H1 (cell line): ENCODE data around the gene AARSD1. TPM values are rescaled to one million over a fixed set of nuclear protein-coding genes. Genes with fewer than 3 reads are reported as not detected.

Source experiments
- CTCF ChIA-PET: fragments of 300-600 bp; sonication (Branson Sonifier 250); formaldehyde crosslinking; loops from one replicate; lab custom pipeline; 2021; ENCODE audit not compliant: partially characterized antibody; lab: Charles Lee
- POLR2A ChIA-PET: fragments of 300-600 bp; sonication (Branson Sonifier 250); formaldehyde crosslinking; loops from one replicate; lab custom pipeline; 2021; ENCODE audit warnings: inconsistent platforms; ENCODE audit not compliant: partially characterized antibody; lab: Charles Lee
- DNase-seq, 2 experiments: peaks; one replicate each; pipeline versions ENCODE4 v3.0.0 to v3.0.0-alpha.2; 2010 to 2022; ENCODE audit warnings: low spot score in 2 of 2, low read depth in 1 of 2, mixed read lengths in 1 of 2
- FAIRE-seq: peaks from 2 replicates; lab custom pipeline; 2011; peaks lifted over from hg19 to GRCh38; lab: Jason Lieb, UNC
- H2AFZ ChIP-seq: 2 replicates; pipeline ENCODE4 v1.8.1; 2012; ENCODE audit warnings: low read length, inconsistent platforms
- H2AK5ac ChIP-seq: 2 replicates; pipeline ENCODE4 v1.6.1; 2013; ENCODE audit warnings: low read depth, low read length
- H2BK120ac ChIP-seq: replicated peaks from 2 replicates; pipeline ENCODE3; 2013; ENCODE audit warnings: low read depth, low read length, inconsistent platforms
- H2BK12ac ChIP-seq: 2 replicates; pipeline ENCODE4 v1.6.1; 2013; ENCODE audit warnings: low read depth, low read length
- H2BK15ac ChIP-seq: 2 replicates; pipeline ENCODE4 v1.6.1; 2013; ENCODE audit warnings: low read length
- H2BK20ac ChIP-seq: 2 replicates; pipeline ENCODE4 v1.6.1; 2013; ENCODE audit warnings: low read length
- H2BK5ac ChIP-seq: 2 replicates; pipeline ENCODE4 v1.6.1; 2013; ENCODE audit warnings: low read depth, low read length
- H3K14ac ChIP-seq: 2 replicates; pipeline ENCODE4 v1.6.1; 2013; ENCODE audit warnings: inconsistent platforms; ENCODE audit not compliant: insufficient read length
- H3K18ac ChIP-seq: 2 replicates; pipeline ENCODE4 v1.6.1; 2013; ENCODE audit warnings: low read length; ENCODE audit errors: extremely low read depth
- H3K23ac ChIP-seq: 2 replicates; pipeline ENCODE4 v1.6.1; 2013; ENCODE audit warnings: inconsistent platforms; ENCODE audit not compliant: insufficient read length
- H3K23me2 ChIP-seq: 2 replicates; pipeline ENCODE4 v1.6.1; 2013; ENCODE audit warnings: low read depth, low read length
- H3K27ac ChIP-seq: 2 replicates; pipeline ENCODE4 v1.6.1; 2011; ENCODE audit warnings: low read depth, low read length, inconsistent platforms
- H3K27me3 ChIP-seq, 4 experiments: replicated peaks in 1 of 4; 1 replicate in 1 of 4; 2 replicates in 3 of 4; pipeline versions ENCODE4 v1.6.1 to v1.8.1; 2011 to 2013; ENCODE audit warnings: low read length in 3 of 4, mild to moderate bottlenecking in 3 of 4, inconsistent platforms in 2 of 4, mixed read lengths in 2 of 4, moderate library complexity in 1 of 4; ENCODE audit not compliant: control insufficient read depth in 3 of 4, insufficient read depth in 3 of 4; ENCODE audit errors: extremely low read depth in 1 of 4
- H3K36me3 ChIP-seq, 4 experiments: 2 replicates each; pipeline versions ENCODE4 v1.6.1 to v1.8.1; 2011 to 2013; ENCODE audit warnings: mild to moderate bottlenecking in 4 of 4, low read length in 3 of 4, moderate library complexity in 2 of 4, control low read depth in 1 of 4, inconsistent platforms in 1 of 4; ENCODE audit not compliant: insufficient read depth in 4 of 4, control insufficient read depth in 2 of 4
- H3K4ac ChIP-seq: replicated peaks from 2 replicates; pipeline ENCODE3; 2013; ENCODE audit warnings: low read length, low read depth, mixed read lengths, inconsistent platforms; ENCODE audit not compliant: insufficient read length
- H3K4me1 ChIP-seq, 4 experiments: replicated peaks in 1 of 4; 1 replicate in 1 of 4; 2 replicates in 3 of 4; pipeline versions ENCODE4 v1.6.1 to v1.8.1; 2011 to 2013; ENCODE audit warnings: low read length in 3 of 4, inconsistent platforms in 2 of 4, mixed read lengths in 1 of 4; ENCODE audit not compliant: insufficient read depth in 4 of 4, control insufficient read depth in 3 of 4
- H3K4me2 ChIP-seq, 2 experiments: 2 replicates each; pipeline versions ENCODE4 v1.6.1 to v1.8.1; 2011 to 2013; ENCODE audit warnings: low read depth in 2 of 2, low read length in 2 of 2, control low read depth in 1 of 2, inconsistent platforms in 1 of 2, mild to moderate bottlenecking in 1 of 2; ENCODE audit not compliant: insufficient read depth in 1 of 2
- H3K4me3 ChIP-seq, 4 experiments: fragments of 200-600, 300-600 bp in 1 of 4; sonication (generic), shearing (Covaris generic), sonication (Bioruptor Twin) in 1 of 4; 2 replicates each; pipeline versions ENCODE4 v1.5.1 to v1.8.1; 2011 to 2016; ENCODE audit warnings: low read length in 4 of 4, low read depth in 3 of 4, control low read depth in 2 of 4, inconsistent platforms in 2 of 4, mild to moderate bottlenecking in 2 of 4, mixed read lengths in 1 of 4, moderate library complexity in 1 of 4; ENCODE audit not compliant: insufficient read depth in 2 of 4; ENCODE audit errors: extremely low read depth in 1 of 4
- H3K56ac ChIP-seq: replicated peaks from 2 replicates; pipeline ENCODE3; 2013; ENCODE audit warnings: low read depth, mild to moderate bottlenecking, mixed read lengths, low read length, inconsistent platforms; ENCODE audit not compliant: insufficient read length
- H3K79me1 ChIP-seq: 2 replicates; pipeline ENCODE4 v1.6.1; 2013; ENCODE audit warnings: low read depth, low read length, control low read depth
- H3K79me2 ChIP-seq, 2 experiments: 2 replicates each; pipeline versions ENCODE4 v1.6.1 to v1.8.1; 2012 to 2013; ENCODE audit warnings: low read length in 2 of 2, mild to moderate bottlenecking in 2 of 2, inconsistent platforms in 1 of 2; ENCODE audit not compliant: insufficient read depth in 2 of 2, control insufficient read depth in 1 of 2
- H3K9ac ChIP-seq, 4 experiments: replicated peaks in 1 of 4; 1 replicate in 1 of 4; 2 replicates in 3 of 4; pipeline versions ENCODE4 v1.6.1 to v1.8.1; 2011 to 2013; ENCODE audit warnings: low read depth in 3 of 4, low read length in 3 of 4, control low read depth in 2 of 4, mild to moderate bottlenecking in 2 of 4, moderate library complexity in 2 of 4, inconsistent platforms in 1 of 4; ENCODE audit errors: extremely low read depth in 1 of 4
- H3K9me3 ChIP-seq, 2 experiments: 2 replicates each; pipeline versions ENCODE4 v1.6.1 to v1.8.1; 2012 to 2013; ENCODE audit warnings: mild to moderate bottlenecking in 2 of 2, moderate library complexity in 2 of 2, control low read depth in 1 of 2, inconsistent platforms in 1 of 2, low read depth in 1 of 2, low read length in 1 of 2, mixed read lengths in 1 of 2; ENCODE audit not compliant: insufficient read depth in 2 of 2
- H4K20me1 ChIP-seq, 2 experiments: replicated peaks in 1 of 2; 2 replicates each; pipeline versions ENCODE3 to v1.8.1; 2011 to 2013; ENCODE audit warnings: inconsistent platforms in 2 of 2, low read length in 2 of 2, mild to moderate bottlenecking in 1 of 2; ENCODE audit not compliant: insufficient read depth in 2 of 2, control insufficient read depth in 1 of 2
- H4K5ac ChIP-seq: 2 replicates; pipeline ENCODE4 v1.6.1; 2013; ENCODE audit warnings: low read length, low read depth, mixed read lengths, inconsistent platforms; ENCODE audit not compliant: insufficient read length
- H4K8ac ChIP-seq: 2 replicates; pipeline ENCODE4 v1.8.0; 2013; ENCODE audit warnings: mild to moderate bottlenecking, moderate library complexity, low read length, inconsistent platforms; ENCODE audit not compliant: insufficient read depth; ENCODE audit errors: extremely low read depth
- H4K91ac ChIP-seq: replicated peaks from 2 replicates; pipeline ENCODE3; 2013; ENCODE audit warnings: low read length, mixed read lengths, inconsistent platforms; ENCODE audit not compliant: insufficient read length
- CBX8 ChIP-seq: fragments of 300-800, 300-1000 bp; sonication (generic); IDR thresholded peaks from 2 replicates; pipeline ENCODE4 v1.7.1; 2016; ENCODE audit warnings: low read depth, low read length, borderline replicate concordance
- CHD1 ChIP-seq: IDR thresholded peaks from 2 replicates; pipeline ENCODE4 v1.6.1; 2012; ENCODE audit warnings: low read depth, low read length, improper control_type of control experiment
- EZH2 ChIP-seq: fragments of 200-600 bp; sonication (generic); IDR thresholded peaks from 2 replicates; pipeline ENCODE4 v1.7.1; 2012; ENCODE audit warnings: low read depth, mild to moderate bottlenecking, moderate library complexity, low read length, inconsistent platforms; ENCODE audit not compliant: severe bottlenecking
- JUN ChIP-seq: IDR thresholded peaks from 2 replicates; pipeline ENCODE4 v1.6.1; 2011; ENCODE audit warnings: low read depth, mild to moderate bottlenecking, improper control_type of control experiment, low read length
- POLR2A ChIP-seq, 2 experiments: IDR thresholded peaks; 1 replicate in 1 of 2; 2 replicates in 1 of 2; pipeline ENCODE4 v1.6.1; 2011; ENCODE audit warnings: low read depth in 2 of 2, low read length in 2 of 2, mild to moderate bottlenecking in 2 of 2; ENCODE audit errors: control extremely low read depth in 1 of 2
- SAP30 ChIP-seq: fragments of 300-600 bp; sonication (generic); IDR thresholded peaks from 2 replicates; pipeline ENCODE4 v1.7.1; 2012; ENCODE audit warnings: low read length, moderate library complexity, mild to moderate bottlenecking, inconsistent platforms; ENCODE audit not compliant: insufficient read depth, insufficient replicate concordance
- WGBS, 2 experiments: shearing (Covaris generic) in 1 of 2; methylation state at CpG; one replicate each; pipeline versions ENCODE4 v1.1.6 to v1.1.7; 2013 to 2015; ENCODE audit warnings: low lambda C conversion rate in 2 of 2, mixed read lengths in 2 of 2, inconsistent platforms in 1 of 2, low coverage in 1 of 2, missing lambda C conversion rate in 1 of 2; ENCODE audit not compliant: insufficient replicate concordance in 2 of 2, insufficient coverage in 1 of 2, insufficient read length in 1 of 2; ENCODE audit errors: extremely low coverage in 1 of 2, missing lambda C conversion rate in 1 of 2; 5-methylcytosine and 5-hydroxymethylcytosine counted together
- polyA plus RNA-seq, 7 experiments: library from polyadenylated mRNA; depleted of rRNA in 3 of 7; stranded (reverse) in 5 of 7; unstranded in 2 of 7; fragments of >200 nt in 5 of 7; fragments of 200-250 nt in 2 of 7; gene quantifications; 1 replicate in 5 of 7; 2 replicates in 1 of 7; 4 replicates in 1 of 7; pipeline versions ENCODE4 v1.2.1 to v1.2.3, GENCODE V29; 2011 to 2013; ENCODE audit warnings: missing spikeins in 2 of 7, mixed read lengths in 2 of 7
- total RNA-seq: library from RNA; stranded (reverse); fragmentation: NEBNext Ultra II Directional; extraction: Animal tissue kit (Norgen Biotek cat#: 25700); gene quantifications from 2 replicates; pipeline ENCODE4 v1.2.1, GENCODE V29; 2021
- TF ChIP-seq, protein P1 (sequence below): IDR thresholded peaks from 2 replicates; pipeline ENCODE4 v1.6.1; 2011; ENCODE audit warnings: low read depth, mild to moderate bottlenecking, low read length; ENCODE audit not compliant: insufficient read depth

AARSD1 gene
- total and polyA plus RNA-seq, 2 of the 8 experiments (the other 6 are each of a cell fraction or from before 2014, with no cell fraction given) = 51.5 to 58.8 TPM

DNA sequence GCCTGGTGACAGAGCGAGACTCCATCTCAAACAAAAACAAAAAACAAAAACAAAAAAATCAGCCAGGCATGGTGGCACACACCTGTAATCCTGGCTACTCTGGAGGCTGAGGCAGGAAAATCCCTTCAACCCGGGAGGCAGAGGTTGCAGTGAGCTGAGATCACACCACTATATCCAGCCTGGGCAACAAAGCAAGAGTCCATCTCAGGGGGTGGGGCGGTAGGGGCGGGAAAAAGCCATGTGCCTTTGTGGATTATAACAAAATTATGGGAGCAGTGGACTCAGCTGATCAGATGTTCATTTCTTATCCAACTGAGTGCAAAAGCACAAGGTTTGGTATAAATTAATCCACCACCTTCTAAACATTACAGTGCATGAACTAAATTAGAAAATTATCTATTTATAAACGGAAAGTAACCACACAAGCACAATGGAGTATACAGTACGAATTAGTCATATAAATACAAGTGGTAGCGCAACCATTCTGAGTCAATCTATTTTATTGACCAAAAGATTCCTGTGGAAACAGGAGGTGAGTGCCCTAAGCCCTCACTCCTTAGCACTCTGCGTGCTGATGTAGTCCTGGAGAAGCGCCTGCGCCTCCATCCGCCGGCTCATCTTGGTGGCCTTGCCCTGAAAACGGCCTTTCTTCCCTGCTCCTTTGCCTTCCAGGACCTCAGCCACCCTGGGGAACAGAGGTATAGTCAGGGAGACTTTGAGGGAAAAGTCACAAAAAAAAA is 14.0 kb downstream of the AARSD1 start:
- Histone ChIP-seq H3K9me3 (no peaks in the 10 kb centered on the region), H3K18ac (no peak overlapping the region), H3K23ac (no peak overlapping the region), H4K91ac (no peak overlapping the region), H4K20me1 (no peaks in the 10 kb centered on the region), H3K79me1 (no peaks in the 10 kb centered on the region), H3K27ac (no peak overlapping the region), H2AFZ (no peak overlapping the region), H4K5ac (no peak overlapping the region), H3K23me2 (no peaks in the 10 kb centered on the region), H3K27me3 (no peaks in the 10 kb centered on the region), H3K56ac (no peak overlapping the region), H2AK5ac (no peak overlapping the region), H3K79me2 (no peaks in the 10 kb centered on the region), H2BK120ac (no peak overlapping the region), H3K4me3 (no peak overlapping the region), H4K8ac (no peak overlapping the region), H3K36me3 (peaks cover 10 to 41% (median 27%) of the 10 kb centered on the region in 4 experiments), H3K14ac (no peak overlapping the region), H2BK15ac (no peak overlapping the region), H2BK12ac (no peak overlapping the region), H3K9ac (no peak overlapping the region), H3K4me2 (no peak overlapping the region), H3K4me1 (no peaks in the 10 kb centered on the region), H2BK20ac (no peak overlapping the region), H2BK5ac (no peak overlapping the region), H3K4ac (no peak overlapping the region)
- no peak for TF ChIP-seq JUN
- no peak for TF ChIP-seq EZH2
- no peak for TF ChIP-seq CHD1
- no peak for TF ChIP-seq CBX8
- TF ChIP-seq POLR2A (IDR thresholded peaks at IDR 0.05; ENCODE audit: control extremely low read depth in 1 of 2, low read depth in 2 of 2, low read length in 2 of 2) = no peak
- TF ChIP-seq, protein P1, sequence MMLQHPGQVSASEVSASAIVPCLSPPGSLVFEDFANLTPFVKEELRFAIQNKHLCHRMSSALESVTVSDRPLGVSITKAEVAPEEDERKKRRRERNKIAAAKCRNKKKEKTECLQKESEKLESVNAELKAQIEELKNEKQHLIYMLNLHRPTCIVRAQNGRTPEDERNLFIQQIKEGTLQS = no peak
- TF ChIP-seq SAP30 = no peak
- CTCF ChIA-PET = interaction anchor here (1.1 to 1.5 kb wide), 2 partner anchors 21 to 105 kb away, joined by 3 read pairs; no protein-coding TSS in a partner anchor
- DNase-seq = no peak
- POLR2A ChIA-PET = interaction anchor here (1.9 to 2.0 kb wide), 2 partner anchors 12 to 48 kb away, joined by 6 to 7 read pairs; partner anchors contain the start of gene RPL27
- WGBS, 2 experiments = 92% methylated on average over 13 of the region's 13 CpGs; no CpG with 5 or more reads in 1 of the 2 experiments
- no peak for FAIRE-seq
